Heart left ventricle (tissue), 16 donors: Measurements from ENCODE around the gene TTC23. TPM values are rescaled to one million over a fixed set of nuclear protein-coding genes. Genes with fewer than 3 reads are reported as not detected.

Experiments used
- ATAC-seq, 4 donors: fragments of 200-7000 bp; cut with Tn5 transposase; one replicate each; pipeline ENCODE4 v1.9.1; 2020 to 2022; ENCODE audit warnings: moderate library complexity in 4 of 4, mild to moderate bottlenecking in 3 of 4, moderate number of reproducible peaks in 1 of 4
- DNase-seq, 5 donors: peaks; one replicate each; pipeline ENCODE4 v3.0.0-alpha.2; 2020
- H3K27ac ChIP-seq, 12 donors: fragments of 200-600 bp; sonication (generic) in 4 of 12; one replicate each; pipeline versions ENCODE4 v1.5.0 to v1.8.0; 2016 to 2022; ENCODE audit warnings: mild to moderate bottlenecking in 2 of 12
- H3K27me3 ChIP-seq, 9 donors: fragments of 200-600 bp; sonication (generic) in 2 of 9; one replicate each; pipeline versions ENCODE4 v1.5.1 to v1.8.0; 2016 to 2022; ENCODE audit warnings: mild to moderate bottlenecking in 3 of 9
- H3K36me3 ChIP-seq, 9 donors: fragments of 200-600 bp; sonication (generic) in 2 of 9; one replicate each; pipeline versions ENCODE4 v1.5.0 to v1.8.0; 2018 to 2022; ENCODE audit warnings: mild to moderate bottlenecking in 2 of 9
- H3K4me1 ChIP-seq, 12 donors: fragments of 200-600 bp; sonication (generic) in 4 of 12; one replicate each; pipeline versions ENCODE4 v1.5.0 to v1.8.0; 2016 to 2022; ENCODE audit warnings: mild to moderate bottlenecking in 3 of 12
- H3K4me3 ChIP-seq, 12 donors: fragments of 200-600 bp; sonication (generic) in 4 of 12; one replicate each; pipeline versions ENCODE4 v1.5.0 to v1.8.0; 2017 to 2022; ENCODE audit warnings: mild to moderate bottlenecking in 9 of 12, moderate library complexity in 4 of 12
- H3K9me3 ChIP-seq, 12 donors: fragments of 200-600 bp; sonication (generic) in 4 of 12; one replicate each; pipeline versions ENCODE4 v1.5.0 to v1.8.0; 2016 to 2022; ENCODE audit warnings: mild to moderate bottlenecking in 1 of 12
- POLR2A ChIP-seq, 2 donors: fragments of 450-650 bp; IDR thresholded peaks; one replicate each; pipeline ENCODE4 v1.6.1; 2017; ENCODE audit warnings: antibody characterized with exemption in 2 of 2, mild to moderate bottlenecking in 2 of 2, moderate library complexity in 2 of 2
- WGBS, 4 donors: extraction: QIAGEN DNeasy Blood & Tissue Kit in 2 of 4; methylation state at CpG; one replicate each; pipeline versions ENCODE4 v1.1.5 to v1.1.7; 2013 to 2018; 5-methylcytosine and 5-hydroxymethylcytosine counted together
- intact Hi-C, 10 donors: fragments of 100-400 bp; cut with DNase I; formaldehyde crosslinking; loops; one replicate each; pipeline versions ENCODE4 v1.11.1 to v1.14.2; 2022
- polyA plus RNA-seq, 2 donors: library from polyadenylated mRNA; stranded (reverse); fragments of 200-250 nt; gene quantifications; one replicate each; pipeline ENCODE4 v1.2.3, GENCODE V29; 2013
- total RNA-seq, 9 donors: library from RNA; depleted of rRNA in 2 of 9; stranded (reverse); fragments of >200 nt in 2 of 9; fragmentation: NEBNext Ultra II Directional in 3 of 9; extraction: Animal tissue kit (Norgen Biotek cat#: 25700) in 3 of 9; gene quantifications; one replicate each; pipeline versions ENCODE4 v1.1.0 to v1.2.4, GENCODE V29; 2016 to 2023
- TF ChIP-seq, protein P1 (sequence below), 12 donors: fragments of 200-600 bp; sonication (generic) in 4 of 12; IDR thresholded peaks; one replicate each; pipeline versions ENCODE4 v1.5.0 to v1.8.0; 2018 to 2022; ENCODE audit warnings: antibody characterized with exemption in 12 of 12, mild to moderate bottlenecking in 5 of 12
- donor health status: ischemic (EF 13 %, LVEDD 7.1; RV severe dilation, severe dysfunction).
- donor health status: healthy with polysubstance abuse.
- donor health status: DM: no; HTN: yes; CAD: no.
- donor health status: DM: no; HTN: no; CAD: no.
- donor health status: ischemic (EF 25% LVEDD 6.9; RV normal size, moderate dysfunction).
- donor health status: ischemic (EF 25% LVEDD 5.7; RV mildly dilated, moderate dysfunction).
- donor health status: healthy.
- donor health status: DM: yes; HTN: yes; CAD: no.
- donor health status: ischemic (EF 35%, LVEDD 5.7; RV mildly dilated, moderate dysfunction).
- donor health status: nonischemic (EF 11% LVEDD 7.7; RV severe dilation, severe dysfunction).
- donor health status: DM: yes; HTN: yes; CAD: no.
- donor health status: PGD.
- donor health status: ischemic (EF 29% LVEDD 5.4; RV normal size, mild dysfunction).
- donor health status: nonischemic (EF 23%, LVEDD 6.1; RV moderate dilation, normal function).

TTC23 gene
- total and polyA plus RNA-seq, 11 donors, result 5.7 to 19.5 (median 10.4) TPM

DNA sequence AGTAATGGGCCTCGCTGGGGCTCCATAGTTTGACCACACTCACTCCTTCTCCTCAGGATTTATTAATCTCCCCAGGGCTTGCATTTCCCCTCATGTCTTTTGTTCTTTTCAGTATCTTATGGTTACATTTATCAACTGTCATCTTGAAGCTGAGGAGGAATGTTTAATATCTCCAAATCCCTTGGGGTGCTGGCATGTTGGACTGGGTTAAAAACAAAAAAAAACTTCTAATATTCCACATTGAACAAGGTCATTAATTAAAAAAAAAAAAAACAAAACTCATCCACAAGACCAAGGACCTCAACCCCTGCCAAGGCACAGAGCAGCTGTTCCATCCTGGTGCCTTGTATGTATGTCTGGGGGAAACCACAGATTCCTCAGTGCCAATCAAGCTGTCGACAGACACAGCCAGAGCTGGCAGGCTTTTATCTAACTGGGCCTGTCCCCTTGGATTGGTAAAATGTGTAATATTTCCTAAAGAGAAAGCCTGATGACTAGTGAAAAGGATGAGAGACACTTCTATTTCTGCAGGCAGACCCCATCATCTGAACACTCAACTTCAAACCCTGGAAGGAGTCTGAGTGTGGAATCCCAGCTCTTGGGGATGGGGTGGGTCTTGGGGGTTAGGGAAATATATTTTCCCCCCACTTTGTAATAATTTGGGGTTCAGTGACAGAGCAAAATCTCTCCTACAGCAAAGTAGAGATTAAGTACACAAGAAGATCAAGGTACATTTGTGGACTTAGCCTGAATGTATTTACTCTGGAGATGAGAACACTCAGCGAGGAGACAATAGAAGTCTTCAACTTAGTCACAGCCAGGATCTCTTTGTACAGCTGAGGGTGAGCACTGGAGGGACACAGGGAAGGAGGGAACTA, 69.1 kb downstream of the TTC23 start:
- Histone ChIP-seq H3K4me1 (peaks cover 4 to 59% (median 31%) of the 10 kb centered on the region in 12 donors), H3K36me3 (peaks cover 0 to 5% (median 0%) of the 10 kb centered on the region in 9 donors), H3K27me3 (no peaks in the 10 kb centered on the region), H3K27ac (peak overlapping the region; percentile 26 to 94 (median 81)), H3K4me3 (no peak overlapping the region), H3K9me3 (no peaks in the 10 kb centered on the region)
- intact Hi-C loops, result loop anchor here in 1 of 10 donors (2.0 kb wide), 1 partner anchor 74 kb away; no protein-coding TSS in a partner anchor
- ATAC-seq (peak in 2 of 4 donors; percentile 35 to 43), DNase-seq (peak in 1 of 5 donors; percentile 47)
- TF ChIP-seq, protein P1, sequence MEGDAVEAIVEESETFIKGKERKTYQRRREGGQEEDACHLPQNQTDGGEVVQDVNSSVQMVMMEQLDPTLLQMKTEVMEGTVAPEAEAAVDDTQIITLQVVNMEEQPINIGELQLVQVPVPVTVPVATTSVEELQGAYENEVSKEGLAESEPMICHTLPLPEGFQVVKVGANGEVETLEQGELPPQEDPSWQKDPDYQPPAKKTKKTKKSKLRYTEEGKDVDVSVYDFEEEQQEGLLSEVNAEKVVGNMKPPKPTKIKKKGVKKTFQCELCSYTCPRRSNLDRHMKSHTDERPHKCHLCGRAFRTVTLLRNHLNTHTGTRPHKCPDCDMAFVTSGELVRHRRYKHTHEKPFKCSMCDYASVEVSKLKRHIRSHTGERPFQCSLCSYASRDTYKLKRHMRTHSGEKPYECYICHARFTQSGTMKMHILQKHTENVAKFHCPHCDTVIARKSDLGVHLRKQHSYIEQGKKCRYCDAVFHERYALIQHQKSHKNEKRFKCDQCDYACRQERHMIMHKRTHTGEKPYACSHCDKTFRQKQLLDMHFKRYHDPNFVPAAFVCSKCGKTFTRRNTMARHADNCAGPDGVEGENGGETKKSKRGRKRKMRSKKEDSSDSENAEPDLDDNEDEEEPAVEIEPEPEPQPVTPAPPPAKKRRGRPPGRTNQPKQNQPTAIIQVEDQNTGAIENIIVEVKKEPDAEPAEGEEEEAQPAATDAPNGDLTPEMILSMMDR (IDR thresholded peaks at IDR 0.05), result no peak
- no peak for TF ChIP-seq POLR2A (IDR thresholded peaks at IDR 0.05)
- 65 to 78% (median 74%) methylated on average over 3 of the region's 3 CpGs for whole genome bisulfite sequencing, 4 donors

DNA sequence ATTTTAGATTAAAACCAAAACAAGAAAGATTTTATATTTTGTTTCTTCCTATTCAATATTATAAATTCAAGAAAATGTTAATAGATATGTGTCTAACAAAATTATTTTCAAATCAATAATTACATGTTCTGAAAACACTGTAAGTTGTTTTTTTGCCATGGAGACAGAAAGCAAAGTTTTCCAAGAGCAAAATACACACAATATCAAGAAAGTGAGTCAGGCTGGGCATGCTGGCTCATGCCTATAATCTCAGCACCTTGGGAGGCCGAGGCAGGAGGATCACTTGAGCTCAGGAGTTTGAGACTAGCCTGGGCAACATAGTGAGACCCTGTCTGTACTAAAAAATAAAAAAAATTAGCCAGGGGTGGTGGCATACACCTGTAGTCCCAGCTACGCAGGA, 71.7 kb downstream of the TTC23 start:
- no peak for TF ChIP-seq POLR2A (IDR thresholded peaks at IDR 0.05)
- TF ChIP-seq, protein P1 (IDR thresholded peaks at IDR 0.05), result no peak
- WGBS, 4 donors, result 94 to 100% (median 98%) methylated on average over 2 of the region's 2 CpGs
- Histone ChIP-seq H3K27me3 (no peaks in the 10 kb centered on the region), H3K4me1 (peaks cover 4 to 80% (median 36%) of the 10 kb centered on the region in 12 donors), H3K27ac (peak overlapping the region in 1 of 12 donors; percentile 94), H3K4me3 (no peak overlapping the region), H3K9me3 (no peaks in the 10 kb centered on the region), H3K36me3 (peaks cover 0 to 20% (median 11%) of the 10 kb centered on the region in 9 donors)
- intact Hi-C loops, result loop anchor here in 1 of 10 donors (5.0 kb wide), 1 partner anchor 35 kb away; no protein-coding TSS in a partner anchor
- DNase-seq, result no peak
- no peak for ATAC-seq

DNA sequence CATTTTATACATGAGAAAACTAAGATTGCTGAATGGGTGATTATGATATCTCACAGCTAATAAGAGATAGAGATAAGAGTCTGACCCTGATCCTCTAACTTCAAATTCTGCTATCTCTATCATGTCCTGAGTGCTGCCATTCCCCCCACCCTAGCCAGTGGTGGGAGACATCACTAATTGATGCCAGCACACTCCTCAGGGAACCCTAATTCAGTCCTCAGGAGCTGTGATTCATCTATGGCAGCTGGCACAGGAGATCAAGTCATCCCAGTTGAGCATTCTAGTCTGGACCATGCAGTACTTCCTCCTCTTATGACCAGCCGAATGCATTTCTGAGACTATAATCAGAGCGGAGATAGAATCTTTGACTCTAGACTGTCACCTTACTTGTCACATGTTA, 72.6 kb downstream of the TTC23 start:
- Histone ChIP-seq H3K36me3 (peaks cover 0 to 29% (median 17%) of the 10 kb centered on the region in 9 donors), H3K27ac (peak overlapping the region in 3 of 12 donors; percentile 66 to 94 (median 93)), H3K4me3 (no peak overlapping the region), H3K4me1 (peaks cover 4 to 71% (median 31%) of the 10 kb centered on the region in 12 donors), H3K27me3 (no peaks in the 10 kb centered on the region), H3K9me3 (no peaks in the 10 kb centered on the region)
- ATAC-seq (no peak), DNase-seq (no peak)
- intact Hi-C loops, result loop anchor here in 1 of 10 donors (5.0 kb wide), 1 partner anchor 36 kb away; no protein-coding TSS in a partner anchor
- no peak for TF ChIP-seq POLR2A (IDR thresholded peaks at IDR 0.05)
- TF ChIP-seq, protein P1 (IDR thresholded peaks at IDR 0.05), result no peak
- 82 to 86% (median 84%) methylated on average over 2 of the region's 2 CpGs for WGBS, 4 donors
